Stimulated activated CD4-positive, alpha-beta T cell treated with anti-CD3 and anti-CD28 coated beads, TNF-alpha, amount 100 ng/mL, for 48 hours (primary cell): ENCODE measurements around the gene MRPL3.
"Not testable (repeated sequence)": the region's sequence is repeated elsewhere in the genome, so short reads cannot be mapped to it uniquely, and the experiment has no call there.

Experiments
- DNase-seq, 3 donors: peaks; one replicate each; pipeline ENCODE4 v3.0.0-alpha.2; 2020; ENCODE audit warnings: low read depth in 3 of 3

The MRPL3 gene

GRCh38 chr3:131494706-131495105 is 8.1 kb downstream of the MRPL3 start:
- no peak for DNase-seq

GRCh38 chr3:131491775-131492174 is 11.0 kb downstream of the MRPL3 start:
- no peak for DNase-seq

GRCh38 chr3:131491084-131491483 is 11.7 kb downstream of the MRPL3 start:
- DNase-seq = no peak

- DNase-seq = not testable (repeated sequence)
Observed at GRCh38 chr3:131486545-131486944, 16.2 kb downstream of the MRPL3 start.

GRCh38 chr3:131485119-131485518 is 17.7 kb downstream of the MRPL3 start:
- DNase-seq = no peak

- DNase-seq = no peak
Observed at GRCh38 chr3:131484496-131485111, 18.2 kb downstream of the MRPL3 start.

GRCh38 chr3:131480116-131480515 is 22.7 kb downstream of the MRPL3 start:
- DNase-seq = no peak

- no peak for DNase-seq
Observed at GRCh38 chr3:131477813-131478212, 25.0 kb downstream of the MRPL3 start.

GRCh38 chr3:131474115-131474514 is 28.7 kb downstream of the MRPL3 start:
- no peak for DNase-seq

GRCh38 chr3:131470377-131470776 is 32.4 kb downstream of the MRPL3 start:
- no peak for DNase-seq

GRCh38 chr3:131458653-131459052 is 44.1 kb downstream of the MRPL3 start:
- no peak for DNase-seq

- DNase-seq = no peak
Observed at GRCh38 chr3:131457220-131457619, 45.6 kb downstream of the MRPL3 start.

GRCh38 chr3:131454501-131454900 is 48.3 kb downstream of the MRPL3 start:
- DNase-seq = no peak

GRCh38 chr3:131453533-131453932 is 49.2 kb downstream of the MRPL3 start:
- DNase-seq = no peak

- DNase-seq = no peak
Observed at GRCh38 chr3:131447349-131447748, 55.4 kb downstream of the MRPL3 start.

- DNase-seq = no peak
Observed at GRCh38 chr3:131444180-131444579, 58.6 kb downstream of the MRPL3 start.

- DNase-seq = no peak
Observed at GRCh38 chr3:131439084-131439483, 63.7 kb downstream of the MRPL3 start.

GRCh38 chr3:131435000-131435399 is 67.8 kb downstream of the MRPL3 start:
- no peak for DNase-seq

GRCh38 chr3:131432441-131432840 is 70.3 kb downstream of the MRPL3 start:
- DNase-seq = no peak

- no peak for DNase-seq
Observed at GRCh38 chr3:131431754-131432153, 71.0 kb downstream of the MRPL3 start.

GRCh38 chr3:131427226-131427625 is 75.5 kb downstream of the MRPL3 start:
- no peak for DNase-seq

- no peak for DNase-seq
Observed at GRCh38 chr3:131421957-131422498, 80.7 kb downstream of the MRPL3 start.

GRCh38 chr3:131421301-131421700 is 81.5 kb downstream of the MRPL3 start:
- no peak for DNase-seq

GRCh38 chr3:131417751-131418150 is 85.0 kb downstream of the MRPL3 start:
- DNase-seq = no peak
